GM19240 (cell line): ENCODE results near the gene ZGPAT.
"Not testable (repeated sequence)": the region's sequence is repeated elsewhere in the genome, so short reads cannot be mapped to it uniquely, and the experiment has no call there.

Experiments
- DNase-seq: peaks from one replicate; pipeline ENCODE4 v3.0.0; 2011; ENCODE audit warnings: low spot score; ENCODE audit not compliant: insufficient read length

The ZGPAT gene

DNA sequence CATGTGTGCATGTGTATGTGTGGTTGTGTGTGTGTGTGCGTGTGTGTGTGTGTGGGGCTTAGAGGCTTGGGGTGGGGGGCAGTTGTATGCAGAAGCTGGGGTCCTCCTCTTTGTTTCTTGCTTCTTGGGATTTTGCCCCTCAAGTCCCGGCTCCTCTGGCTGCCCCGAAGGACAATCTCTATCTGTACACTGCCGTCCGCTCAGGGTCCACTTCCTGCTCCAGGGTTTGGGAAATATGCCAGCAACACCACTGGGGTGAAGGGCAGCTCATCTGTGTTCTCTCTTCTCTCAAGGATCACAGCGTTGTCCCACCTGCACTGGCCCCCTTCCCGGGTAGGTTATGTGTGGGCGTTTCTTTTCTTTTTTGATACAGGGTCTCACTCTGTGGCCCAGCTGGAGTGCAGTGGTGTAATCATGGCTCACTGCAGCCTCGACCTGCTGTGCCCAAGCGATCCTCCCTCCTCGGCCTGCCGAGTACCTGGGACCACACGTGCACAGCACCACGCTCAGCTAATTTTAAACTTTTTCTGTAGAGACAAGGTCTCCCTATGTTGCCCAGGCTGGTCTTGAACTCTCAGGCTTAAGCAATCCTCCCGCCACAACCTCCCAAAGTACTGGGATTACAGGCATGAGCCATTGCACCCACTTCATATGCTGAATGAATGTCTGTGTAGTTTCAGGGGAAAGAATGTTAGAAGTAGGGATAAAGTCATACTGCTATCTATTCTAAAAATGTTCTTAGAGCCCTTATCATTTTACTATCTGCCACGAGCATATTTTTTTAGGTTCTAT lies 57.4 kb downstream of the ZGPAT start:
- no peak for DNase-seq

DNA sequence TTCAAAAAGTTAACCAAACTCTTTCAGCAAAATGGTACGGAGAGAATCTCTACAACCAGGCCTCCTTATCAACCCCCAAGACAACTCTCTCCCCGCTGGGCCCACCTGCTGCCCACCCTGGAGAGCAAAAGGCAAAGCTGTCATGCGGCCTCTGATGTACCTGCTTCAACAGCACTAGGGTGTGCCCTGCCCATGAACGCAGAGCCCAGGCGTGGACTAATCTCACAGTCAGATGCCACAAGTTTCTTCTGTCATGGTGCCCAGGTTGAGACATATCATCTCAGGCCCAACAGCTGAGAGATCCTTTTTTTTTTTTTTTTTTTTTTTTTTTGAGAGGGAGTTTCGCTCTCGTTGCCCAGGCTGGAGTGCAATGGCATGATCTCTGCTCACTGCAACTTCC lies 58.1 kb downstream of the ZGPAT start:
- no peak for DNase-seq

DNA sequence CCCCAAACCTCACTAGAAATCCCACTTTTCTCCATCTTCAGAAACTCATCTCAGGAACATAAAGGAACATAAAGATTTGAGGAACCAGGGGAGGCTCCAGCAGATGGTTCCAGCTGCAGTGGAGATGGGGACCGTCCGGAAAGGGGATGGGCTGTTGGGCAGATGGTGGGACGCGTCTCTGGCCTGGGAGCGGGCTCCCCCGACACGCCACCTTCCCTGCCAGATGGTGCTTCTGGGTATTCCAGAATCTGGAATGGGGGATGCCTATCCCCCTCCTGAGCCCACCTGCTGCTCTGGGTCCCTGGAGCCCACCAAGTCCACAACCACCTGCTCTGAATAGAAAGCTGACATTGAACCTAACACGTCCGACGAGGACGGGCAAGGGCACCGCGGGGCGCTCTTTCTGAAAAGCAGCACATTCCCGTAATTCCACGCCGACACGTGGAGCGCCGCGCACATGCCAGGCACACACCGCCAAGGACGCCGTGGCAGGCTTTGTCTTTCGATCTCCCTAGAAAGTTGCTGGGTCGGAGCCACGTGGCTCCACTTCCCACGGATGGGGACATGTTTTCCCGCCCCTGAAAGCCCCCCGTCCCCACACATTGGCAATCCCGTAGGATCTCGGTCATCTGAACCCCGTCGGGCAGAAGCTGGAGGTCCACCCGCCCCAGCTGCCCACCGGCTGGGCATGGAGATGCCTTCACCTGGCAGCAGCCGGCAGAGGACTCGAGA lies 59.0 kb downstream of the ZGPAT start:
- DNase-seq = no peak

DNA sequence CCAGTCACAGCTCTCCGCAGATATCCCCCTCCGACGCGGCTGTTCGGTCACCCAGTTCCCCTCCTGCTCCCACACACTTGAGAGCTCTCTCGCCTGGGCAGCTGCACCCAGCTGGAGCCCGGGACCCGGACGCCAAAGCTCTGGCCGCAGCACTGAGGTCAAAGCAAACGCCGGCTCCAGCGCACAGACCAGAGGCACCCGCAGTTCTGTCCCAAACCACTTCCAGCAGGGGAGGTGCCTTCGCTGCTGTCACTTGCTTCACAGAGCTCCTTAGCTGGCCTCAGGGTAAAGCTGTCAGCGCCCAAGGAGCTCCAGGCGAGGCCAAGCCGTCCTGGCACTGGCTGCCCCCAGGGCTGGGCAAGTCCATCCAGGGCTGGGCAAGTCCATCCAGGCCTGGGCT lies 59.6 kb downstream of the ZGPAT start:
- DNase-seq = no peak

DNA sequence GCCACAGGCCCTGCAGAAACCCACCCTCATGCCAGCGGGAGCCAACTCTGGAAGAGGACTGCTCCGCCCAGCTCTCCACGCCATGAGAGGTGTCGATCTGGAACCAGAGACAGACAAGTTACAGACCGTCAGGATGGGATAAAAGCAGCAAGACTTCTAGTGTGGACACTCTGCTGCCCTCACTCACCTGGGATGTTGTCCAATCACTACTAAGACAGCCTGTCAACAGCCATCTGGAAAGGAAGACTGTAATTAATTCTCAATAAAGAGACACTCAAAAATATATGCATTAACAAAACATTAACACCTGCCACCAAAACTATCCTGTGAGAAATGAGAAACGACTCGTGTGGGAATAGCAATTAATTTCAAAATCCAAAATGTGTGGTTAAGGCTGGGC lies 60.0 kb downstream of the ZGPAT start:
- DNase-seq = no peak

DNA sequence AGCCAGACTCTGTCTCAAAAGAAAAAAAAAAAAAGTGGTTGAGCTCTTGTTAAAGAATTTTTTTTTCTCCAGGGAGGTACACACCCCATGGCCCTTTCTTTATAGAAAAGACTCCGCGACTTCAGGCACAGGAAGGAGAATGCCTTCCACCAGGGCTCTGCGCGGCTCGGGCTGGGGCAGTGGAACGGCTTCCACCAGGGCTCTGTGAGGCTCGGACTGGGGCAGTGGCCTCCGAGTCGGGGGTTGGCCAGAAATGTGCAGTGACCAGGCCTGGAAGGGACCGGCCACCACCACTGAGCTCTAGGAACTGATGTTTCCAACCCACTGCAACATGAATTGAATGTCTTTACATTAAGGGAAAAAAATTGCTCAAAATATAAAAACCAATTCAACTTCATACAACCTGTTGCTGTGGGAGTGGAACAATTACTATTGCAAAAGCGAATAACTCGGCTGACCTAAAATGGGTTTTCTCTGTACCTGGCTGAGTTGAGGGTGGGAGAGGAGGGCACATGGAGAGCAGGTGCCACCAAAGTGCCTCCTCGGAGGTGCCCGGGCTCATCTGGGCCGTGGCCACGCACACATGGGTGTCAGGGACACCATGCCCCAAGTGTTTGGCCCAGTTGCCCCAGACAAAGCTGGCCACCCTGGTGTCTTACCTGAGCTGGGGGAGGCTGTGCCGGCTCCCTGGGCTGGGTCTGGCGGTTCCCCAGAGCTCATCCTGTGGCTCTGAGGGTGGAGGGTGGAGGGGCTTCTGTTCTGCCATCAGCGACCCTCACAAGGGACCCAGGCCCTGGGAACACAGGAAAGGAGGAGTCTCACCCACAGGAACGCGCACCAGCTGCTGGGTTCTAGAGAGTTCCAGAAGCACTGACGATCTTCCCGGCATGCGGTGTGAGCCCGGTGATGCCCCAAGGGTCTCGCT lies 61.0 kb downstream of the ZGPAT start:
- DNase-seq = no peak

DNA sequence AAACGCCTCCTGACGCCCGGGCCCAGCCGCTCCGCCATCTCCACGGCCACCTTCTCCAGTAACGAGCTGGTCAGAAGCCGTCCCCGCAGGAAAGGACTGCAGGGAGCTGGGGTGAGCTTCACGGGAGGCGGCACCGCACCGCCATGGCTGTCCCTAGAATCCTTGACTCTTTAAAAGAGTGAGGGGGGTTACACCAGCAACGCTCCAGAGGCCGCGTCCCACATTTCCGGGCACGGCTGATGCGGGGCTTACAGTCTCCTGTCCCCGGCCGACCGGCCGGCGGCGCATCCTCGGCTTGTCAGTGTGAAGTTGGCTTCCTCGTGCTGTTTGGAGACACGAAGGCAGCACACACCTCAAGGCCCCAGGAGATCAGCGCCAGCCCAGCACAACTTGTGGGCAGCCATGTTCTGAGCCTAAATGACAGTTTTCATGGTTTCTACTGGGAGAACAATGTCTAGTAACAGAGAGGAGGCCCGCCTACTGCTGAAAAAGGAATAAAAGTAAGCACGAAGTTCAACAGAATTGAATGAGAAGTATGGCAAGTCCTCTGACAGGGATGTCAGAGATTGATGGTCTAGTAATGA lies 62.1 kb downstream of the ZGPAT start:
- DNase-seq = no peak

DNA sequence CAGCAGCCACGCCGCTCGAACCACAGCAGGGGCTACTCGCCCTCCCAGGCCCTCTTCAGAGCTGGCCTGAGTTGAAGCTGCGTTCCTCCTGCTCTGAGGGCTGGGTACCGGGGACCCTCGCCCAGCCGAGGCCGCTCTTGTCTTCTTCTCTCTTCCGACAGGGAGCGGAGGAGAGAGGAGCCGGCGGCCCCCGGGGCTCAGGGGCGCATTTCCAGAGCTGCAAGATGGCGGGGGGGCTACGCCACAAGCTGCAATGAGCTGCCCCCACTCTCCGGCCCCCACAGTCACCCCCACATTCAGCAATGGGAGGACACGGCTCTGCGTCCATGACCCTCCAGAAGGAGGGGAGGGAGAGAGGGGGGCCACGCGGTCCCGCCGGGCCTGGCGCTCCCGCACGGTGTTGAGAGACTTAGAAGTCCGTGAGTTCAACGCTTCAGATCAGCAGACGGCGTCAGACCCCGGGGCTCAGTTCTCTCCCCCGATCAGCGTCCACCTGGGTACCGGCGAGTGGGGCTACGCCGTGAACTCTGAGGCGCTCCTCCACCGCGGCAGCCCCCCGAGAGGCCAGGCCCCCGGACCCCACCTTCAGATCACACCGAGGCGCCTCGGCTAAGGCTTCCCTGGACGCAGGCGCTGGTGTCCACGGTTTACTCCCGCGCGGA lies 63.3 kb downstream of the ZGPAT start:
- no peak for DNase-seq

DNA sequence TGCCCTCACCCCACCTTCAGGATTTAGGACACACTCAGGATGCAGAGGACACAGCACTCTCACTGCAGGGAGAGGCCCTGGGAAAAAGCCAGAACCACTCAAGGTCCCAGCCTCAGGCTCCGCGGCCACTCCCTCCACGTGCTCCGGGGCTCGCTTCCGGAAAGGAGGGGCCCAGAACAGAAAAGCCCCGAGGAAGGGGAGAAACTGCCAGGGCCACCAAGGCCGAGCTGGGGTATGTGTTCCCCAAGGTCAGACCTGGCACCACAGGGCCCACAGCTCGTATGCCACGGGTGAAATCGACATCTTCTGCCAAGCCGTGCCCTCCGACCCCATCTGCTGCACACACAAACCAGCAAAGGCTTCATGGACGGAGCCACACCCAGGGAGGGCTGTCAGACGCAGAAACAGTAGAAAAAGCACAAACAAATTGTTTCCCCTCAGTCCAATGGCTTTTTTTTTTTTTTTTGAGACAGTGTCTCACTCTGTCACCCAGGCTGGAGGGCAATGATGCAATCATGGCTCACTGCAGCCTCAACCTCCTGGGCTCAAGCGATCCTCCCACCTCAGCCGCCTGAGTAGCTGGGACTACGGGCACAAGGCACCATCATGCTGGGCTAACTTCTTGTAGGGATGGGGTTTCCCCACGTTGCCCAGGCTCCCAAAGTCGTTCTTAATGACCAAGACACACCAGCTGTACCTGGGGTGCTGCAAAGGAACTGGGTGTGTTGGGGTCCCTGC lies 65.1 kb downstream of the ZGPAT start:
- DNase-seq = no peak

DNA sequence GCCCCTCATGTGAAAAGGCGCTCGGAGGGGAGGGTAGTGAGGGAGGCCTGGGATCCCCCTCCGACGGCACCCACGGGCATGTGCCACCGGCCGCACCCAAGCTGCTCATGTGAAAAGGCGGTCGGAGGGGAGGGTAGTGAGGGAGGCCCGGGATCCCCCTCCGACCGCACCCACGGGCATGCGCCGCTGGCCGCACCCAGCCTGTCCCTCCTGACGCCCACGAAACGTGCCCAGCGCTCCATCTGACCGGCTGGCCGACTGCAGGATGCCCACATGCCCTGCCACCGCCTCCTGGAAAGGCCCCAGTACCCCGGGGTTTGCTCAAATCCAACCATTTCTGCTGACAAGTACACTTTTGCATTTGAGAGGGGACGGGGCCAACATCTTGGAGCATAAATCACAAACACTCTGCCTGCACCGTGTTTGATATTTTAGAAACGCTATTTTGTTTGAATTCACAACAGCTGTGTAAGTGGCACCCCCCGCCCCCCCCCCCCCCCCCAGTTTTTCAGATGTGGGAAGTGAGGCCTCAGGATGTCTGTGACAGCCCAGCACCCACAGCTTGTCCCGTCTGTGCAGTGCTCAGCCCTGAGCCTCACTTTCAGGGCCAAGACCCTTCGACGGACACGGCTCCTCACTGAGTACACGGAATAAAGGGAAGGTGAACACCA lies 65.9 kb downstream of the ZGPAT start:
- DNase-seq = no peak

DNA sequence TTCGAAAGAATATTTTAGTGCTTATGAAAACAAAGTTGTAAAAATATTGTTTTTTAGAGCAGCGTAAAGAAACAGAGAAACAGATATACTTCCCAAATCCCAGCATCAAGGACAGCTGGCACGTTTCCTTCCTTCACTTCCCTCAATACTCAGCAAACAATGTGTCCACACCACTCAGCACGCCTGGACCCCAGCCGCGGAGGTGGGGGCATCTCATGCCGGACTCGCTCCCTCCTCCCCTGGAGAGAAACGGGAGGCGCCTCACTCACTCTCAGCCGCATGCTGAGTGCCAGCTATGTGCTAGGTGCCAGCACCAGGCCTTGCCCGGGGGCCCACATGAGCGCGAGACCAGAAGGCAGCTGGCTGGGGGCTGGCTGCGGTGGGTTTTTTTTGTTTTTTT lies 66.5 kb downstream of the ZGPAT start:
- DNase-seq = no peak

DNA sequence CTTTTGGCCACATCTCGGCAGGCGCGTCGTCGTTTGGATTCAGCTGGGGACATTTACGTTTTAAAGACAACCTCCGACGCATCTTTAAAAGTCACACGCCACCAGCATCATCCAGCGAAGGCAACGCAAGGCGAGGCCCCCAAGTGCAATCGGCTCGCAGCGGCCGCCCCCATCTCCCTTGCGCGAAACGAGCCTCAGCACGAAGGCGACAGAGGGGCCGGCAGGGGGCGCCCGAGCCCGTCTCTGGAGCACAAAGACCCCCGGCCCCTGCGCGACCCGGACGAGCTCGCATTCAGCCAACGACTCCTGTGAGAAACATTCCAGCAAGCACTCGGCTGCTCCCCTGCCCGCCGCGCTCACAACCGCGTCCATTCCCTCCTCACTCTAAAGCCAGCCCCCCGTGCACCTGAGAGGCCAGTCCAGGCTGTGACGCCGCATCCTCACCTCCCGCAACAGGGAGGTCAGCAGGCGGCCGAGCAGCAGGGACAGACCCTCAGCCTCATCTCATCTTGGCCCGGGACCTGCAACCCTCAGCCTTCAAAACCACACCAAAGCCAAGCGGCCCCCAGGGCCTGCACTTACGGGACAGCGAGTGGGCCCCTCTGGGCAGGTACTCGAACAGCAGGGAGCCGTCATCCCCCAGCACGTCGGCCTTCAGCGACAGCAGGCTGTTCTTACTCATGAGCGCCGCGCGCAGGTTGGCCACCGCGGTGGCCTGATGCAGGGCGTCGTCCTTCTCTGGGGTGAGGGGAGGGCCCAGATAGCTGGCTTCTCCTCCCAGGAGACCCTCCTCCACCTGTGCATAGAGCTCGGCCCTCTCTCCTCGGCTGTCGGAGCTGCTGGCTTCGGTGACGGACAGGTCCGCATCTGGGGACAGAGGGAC lies 67.5 kb downstream of the ZGPAT start:
- DNase-seq = no peak

DNA sequence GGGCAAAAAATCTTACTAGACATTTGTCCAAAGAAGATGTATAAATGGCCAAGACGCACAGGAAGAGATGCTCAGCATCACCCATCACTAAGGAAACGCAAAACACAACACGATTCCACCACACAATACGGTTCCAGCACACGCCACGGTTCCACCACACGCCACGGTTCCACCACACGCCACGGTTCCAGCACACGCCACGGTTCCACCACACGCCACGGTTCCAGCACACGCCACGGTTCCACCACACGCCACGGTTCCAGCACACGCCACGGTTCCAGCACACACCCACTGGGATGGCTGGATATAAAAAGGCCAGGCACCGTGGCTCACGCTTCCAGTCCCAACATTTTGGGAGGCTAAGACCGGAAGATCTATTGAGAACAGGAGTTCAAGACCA lies 69.0 kb downstream of the ZGPAT start:
- DNase-seq = not testable (repeated sequence)

DNA sequence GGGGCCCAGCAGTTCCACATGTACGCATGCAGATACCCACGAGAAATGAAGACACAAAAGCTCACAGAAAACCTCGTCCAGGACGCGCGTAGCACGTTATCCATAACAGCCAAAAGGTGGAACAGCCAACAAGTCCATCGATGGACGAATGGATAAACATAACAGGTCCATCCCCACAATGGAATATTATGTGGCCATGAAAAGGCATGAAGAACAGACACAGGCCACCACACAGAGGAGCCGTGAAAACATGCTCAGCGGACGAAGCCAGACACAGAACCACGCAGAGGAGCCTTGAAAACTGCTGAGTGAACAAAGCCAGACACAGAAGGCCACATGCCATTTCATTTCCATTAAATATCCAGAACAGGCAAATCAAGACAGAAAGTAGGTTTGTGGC lies 69.8 kb downstream of the ZGPAT start:
- no peak for DNase-seq

DNA sequence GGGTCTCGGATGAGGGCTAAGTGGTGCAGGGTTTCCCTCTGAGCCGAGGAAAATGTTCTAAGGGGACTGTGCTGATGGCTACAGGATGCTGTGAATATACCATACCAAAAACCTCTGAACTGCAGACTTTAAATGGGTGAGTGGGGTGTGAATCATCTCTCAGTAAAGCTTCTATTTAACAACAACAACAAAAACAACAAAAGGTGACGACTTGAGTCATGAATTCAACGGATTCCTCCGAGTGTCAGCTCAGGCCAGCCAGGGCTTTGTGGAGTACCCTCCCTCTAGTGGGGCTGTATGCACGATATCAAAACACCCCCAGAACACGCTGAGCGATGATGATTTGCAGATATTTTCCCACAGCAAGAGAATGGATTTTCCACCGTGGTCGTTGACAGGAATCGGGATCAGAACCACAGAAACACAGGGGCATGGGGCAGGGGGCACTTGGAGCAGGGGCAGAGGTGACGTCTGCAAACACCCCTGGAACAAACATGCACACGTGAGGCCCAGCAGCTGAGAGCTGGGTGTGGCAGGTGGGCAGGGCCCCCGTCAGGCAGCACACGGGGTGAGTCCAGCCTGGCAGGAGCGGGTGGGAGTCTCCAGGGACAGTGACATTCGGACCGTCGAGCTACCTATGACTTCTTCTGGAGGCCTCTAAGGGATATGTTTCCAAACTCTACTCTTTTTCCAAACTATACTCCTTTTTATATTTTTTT lies 70.4 kb downstream of the ZGPAT start:
- DNase-seq = no peak

DNA sequence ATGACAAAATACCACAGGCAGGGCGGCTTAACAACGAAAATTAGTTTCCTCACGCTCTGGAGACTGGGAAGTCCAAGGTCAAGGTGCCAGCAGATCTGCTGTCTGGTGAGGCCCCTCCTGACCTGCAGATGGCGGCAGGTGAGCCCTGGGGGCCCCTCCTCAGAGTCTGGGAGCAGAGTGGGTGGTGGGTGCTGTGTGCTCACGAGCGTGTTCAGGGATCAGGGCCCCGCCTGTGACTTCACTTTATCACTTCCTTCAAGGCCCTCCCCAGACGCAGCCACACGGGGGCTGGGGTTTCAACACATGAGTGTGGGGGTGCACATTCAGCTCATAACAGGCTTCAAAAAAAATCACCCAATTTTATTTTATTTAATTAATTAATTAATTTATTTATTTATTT lies 71.0 kb downstream of the ZGPAT start:
- no peak for DNase-seq

DNA sequence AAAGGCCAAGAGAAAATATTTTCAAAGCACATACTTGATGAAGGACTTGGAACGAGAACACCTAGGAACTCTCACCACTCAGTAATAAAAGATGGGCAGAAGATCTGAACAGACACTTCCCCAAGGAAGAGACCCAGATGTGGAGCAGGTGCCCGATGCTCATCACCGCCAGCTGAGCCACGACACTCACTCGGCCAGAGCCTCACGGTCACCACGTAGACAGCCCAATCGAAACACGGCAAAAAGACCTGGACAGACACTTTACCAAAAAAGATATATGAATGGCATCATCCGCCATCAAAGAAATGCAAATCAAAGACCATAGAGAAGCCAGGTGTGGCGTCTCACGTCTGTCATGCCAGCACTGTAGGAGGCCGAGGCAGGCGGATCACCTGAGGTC lies 73.3 kb downstream of the ZGPAT start:
- no peak for DNase-seq

DNA sequence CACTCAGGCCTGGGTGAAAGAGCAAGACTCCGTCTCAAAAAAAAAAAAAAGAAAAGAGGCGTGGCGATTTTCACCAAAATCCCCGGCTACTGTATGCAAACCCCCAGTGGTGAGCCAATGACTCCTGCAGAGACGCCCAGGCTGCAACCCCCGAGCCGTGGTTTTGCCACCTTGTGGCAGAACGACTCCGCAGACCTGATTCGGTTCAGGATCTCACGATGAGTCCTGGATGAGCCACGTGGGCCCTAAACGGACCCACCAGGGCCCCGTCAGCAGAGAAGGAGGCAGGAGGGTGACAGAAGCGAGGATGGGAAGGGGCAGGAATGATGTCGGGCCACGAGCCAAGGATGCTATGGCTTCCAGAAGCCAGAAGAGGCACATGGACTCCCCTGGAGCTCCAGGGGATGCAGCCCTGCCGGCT lies 74.2 kb downstream of the ZGPAT start:
- no peak for DNase-seq
